Kidney glomerular epithelial cell (primary cell): ENCODE measurements around the gene CACNA1C.
"Not testable (repeated sequence)": the region's sequence is repeated elsewhere in the genome, so short reads cannot be mapped to it uniquely, and the experiment has no call there.

Source experiments
- DNase-seq: peaks from one replicate; lab custom pipeline; 2025; lab: John Stamatoyannopoulos, UW

The CACNA1C gene

DNA sequence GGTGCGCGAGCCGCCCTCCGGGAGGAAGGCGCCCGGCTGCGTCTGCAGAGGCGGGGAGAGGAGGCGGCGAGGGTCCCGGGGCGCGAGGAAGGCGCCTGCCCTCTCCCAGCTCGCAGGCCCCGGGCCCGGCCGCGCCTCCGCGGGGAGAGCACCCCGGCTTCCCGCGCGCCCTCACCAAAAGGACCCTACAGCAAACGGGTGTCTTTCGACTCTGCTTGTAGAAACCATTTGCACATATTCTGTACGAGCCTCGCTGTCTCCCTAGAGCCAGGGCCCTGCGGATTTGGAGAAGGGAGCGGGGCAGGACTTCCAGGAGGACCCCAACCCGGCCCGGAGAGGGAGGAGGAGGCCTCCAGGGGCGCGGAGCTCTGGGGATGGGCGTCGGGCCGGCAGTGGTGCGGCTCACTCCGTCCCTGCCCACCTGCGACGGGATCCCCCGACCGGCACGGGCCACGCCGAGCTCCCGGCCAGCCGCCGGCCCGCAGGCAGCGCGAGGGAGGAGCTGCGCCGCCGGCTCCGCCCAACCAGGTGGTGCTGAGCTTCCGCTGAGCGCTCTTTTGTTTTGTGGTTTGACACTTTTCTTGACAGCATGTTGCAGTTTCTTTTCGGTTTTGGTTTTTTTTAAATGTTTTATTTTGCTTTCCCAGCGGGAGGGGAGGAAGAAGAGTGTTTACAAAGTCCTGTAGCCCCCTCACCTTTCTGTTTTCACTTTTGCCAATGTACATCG is 638.7 kb downstream of the CACNA1C start:
- DNase-seq, result no peak

DNA sequence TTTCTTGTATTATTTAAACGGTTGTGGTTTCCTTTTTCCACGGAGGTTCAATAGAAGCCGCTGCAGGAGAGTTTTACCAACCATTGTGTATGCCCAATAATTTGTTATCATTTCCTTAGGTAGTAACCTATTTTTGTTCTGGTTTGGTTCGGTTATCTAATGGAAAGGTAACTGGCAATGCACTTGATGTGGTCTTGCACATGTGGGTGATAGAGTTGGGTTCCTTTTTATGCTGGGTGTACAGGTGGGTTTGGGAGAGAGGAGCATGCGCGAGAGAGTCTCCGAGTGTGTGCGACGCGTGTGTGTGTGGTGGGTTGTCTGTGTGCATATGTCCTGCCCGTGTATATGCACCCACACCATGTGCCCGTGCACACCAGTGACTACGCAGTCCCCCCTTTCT is 639.3 kb downstream of the CACNA1C start:
- DNase-seq, result no peak

DNA sequence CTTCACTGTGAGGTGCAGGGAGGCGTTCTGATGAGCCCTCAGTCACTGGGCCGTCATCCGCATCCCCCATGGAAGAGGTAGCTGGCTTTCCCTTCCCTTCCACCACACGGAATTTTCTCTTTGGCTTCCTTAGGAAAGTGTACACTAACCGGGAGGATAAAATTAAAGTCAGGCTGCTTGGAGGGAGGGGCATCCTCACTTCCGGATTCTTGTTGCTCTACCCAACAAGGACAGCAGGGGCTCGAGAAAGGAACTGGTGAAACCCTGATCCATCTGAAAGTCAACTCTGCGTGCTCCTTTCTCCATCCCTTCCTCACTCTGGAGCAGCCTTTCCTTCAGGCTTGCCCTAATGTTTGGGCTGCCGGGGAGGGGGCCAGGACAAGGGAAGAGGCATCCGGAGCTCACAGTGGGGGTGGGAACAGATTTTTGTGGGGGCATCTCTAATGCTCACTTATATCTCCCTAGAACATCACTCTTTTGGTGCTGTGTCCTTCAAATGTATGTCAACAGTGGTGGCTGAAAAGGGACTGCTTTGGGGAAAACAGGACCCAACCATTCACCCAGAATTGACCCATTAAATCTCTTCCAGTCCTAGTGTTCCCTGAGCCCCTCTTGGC is 640.6 kb downstream of the CACNA1C start:
- no peak for DNase-seq

DNA sequence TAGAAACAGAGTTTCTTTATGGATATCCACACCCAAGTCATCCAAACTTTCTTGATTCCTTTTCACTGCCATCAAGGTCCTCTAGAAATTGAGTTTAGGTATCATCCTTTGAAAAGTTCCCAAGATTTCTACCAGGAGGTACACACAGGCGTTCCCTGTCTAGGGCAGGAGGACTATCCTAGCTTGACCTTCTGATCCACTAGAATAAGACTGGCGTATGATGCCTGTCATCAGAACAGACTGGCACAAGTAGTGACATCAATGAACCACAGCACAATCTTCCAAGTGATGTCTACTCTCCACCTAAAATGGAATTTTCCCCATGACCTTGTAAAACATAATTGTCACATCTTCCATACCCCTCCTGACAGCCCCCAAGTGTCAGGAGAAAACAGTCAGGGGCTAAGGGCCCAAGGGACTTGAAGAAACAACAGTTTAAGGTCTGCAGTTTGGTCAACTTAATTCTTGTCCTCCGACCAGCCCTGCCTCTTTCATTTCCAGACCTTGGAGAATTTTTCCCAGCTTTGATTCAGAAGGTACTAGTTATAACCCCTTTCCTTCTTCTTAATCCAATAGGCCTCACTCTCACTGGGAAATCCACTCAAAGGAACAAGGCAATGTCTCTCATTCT is 641.3 kb downstream of the CACNA1C start:
- DNase-seq, result no peak

DNA sequence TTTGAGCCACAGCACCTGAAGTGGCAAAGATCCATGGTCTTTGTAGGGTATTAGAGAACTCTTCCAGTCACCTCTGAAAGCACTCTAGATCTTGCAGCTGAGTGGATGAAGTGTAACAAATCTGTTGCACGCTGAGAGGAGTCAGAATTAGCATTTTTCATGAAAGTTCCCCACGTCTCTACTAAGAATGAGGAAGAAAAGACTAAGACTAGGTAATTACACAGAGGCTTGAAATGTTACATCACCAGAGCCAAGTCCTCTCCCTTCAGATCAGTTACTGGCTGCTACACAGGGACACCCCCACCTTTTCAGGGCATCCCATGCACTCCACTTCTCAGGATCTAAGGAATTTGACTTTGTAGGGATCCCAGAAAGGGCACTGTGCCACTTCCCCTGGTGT is 643.3 kb downstream of the CACNA1C start:
- no peak for DNase-seq

DNA sequence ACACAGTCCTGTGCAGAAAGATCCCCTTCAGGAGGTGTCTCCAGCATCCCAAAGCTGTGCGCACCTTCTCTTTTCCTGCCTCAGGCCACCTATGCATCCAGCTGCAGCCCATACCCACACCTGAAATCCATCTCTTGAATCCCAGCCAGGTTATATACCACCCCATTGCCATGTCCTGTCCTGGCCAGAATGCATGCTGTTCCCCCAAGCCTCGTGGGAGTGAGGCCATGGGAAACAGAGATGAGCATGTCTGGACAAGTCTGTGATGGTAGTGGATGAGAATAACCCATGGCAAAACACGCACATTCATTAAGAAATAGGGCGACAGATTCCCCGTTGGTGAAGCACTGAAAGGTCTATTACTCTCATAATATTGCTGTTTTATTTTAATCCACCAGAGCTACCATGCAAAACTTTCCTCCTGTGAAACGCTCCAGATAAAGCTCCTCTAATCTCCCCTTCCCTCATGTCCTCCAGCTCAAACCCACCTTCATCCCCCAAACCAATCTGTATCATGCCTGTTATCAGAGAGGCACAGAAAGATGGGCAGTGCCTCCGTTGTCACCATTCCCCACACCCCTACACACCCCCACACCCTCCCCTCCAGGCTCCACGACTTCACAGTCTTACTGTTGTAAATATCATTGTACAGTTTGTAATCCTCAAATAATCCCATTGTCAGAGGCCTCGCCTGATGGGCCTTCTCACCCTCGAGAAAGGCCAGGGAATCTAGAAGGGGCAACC is 644.4 kb downstream of the CACNA1C start:
- DNase-seq, result no peak

DNA sequence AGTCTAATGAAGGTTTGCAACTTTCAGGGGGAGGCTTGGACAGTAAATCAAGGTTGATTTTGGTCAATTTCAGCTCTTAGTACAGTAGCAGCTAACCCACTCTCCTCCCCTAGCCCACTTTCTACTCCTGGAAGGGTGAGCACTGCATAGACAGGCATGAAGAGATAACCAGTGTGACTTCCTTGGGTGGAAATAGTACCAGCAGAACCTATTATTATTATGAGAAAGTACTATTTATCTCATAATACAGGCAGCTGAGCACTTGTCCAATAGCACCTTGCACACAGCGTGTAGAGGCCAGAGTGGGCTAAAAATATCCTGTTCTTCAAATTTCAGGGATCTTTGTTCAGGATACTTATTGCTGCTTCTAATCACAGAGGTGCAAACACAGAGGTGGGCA is 645.8 kb downstream of the CACNA1C start:
- no peak for DNase-seq

DNA sequence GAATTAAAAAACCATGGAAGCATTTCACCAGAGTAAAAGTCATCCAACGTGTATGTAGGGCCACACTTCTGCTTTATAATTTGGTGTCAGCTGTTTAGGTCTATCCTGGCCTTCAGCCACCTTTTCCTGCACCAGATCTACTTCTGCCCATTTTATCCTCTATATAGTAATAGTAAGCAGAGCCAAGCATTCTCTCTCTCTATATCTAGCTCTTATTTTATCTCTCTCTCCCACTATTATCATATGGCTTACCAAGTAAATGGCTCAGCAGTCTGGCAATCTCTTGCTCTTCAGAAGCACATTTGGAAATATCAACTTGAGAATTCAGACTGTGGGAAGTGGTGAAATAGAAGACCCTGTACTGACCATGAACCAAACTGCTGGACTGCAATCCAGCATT is 657.9 kb downstream of the CACNA1C start:
- no peak for DNase-seq

DNA sequence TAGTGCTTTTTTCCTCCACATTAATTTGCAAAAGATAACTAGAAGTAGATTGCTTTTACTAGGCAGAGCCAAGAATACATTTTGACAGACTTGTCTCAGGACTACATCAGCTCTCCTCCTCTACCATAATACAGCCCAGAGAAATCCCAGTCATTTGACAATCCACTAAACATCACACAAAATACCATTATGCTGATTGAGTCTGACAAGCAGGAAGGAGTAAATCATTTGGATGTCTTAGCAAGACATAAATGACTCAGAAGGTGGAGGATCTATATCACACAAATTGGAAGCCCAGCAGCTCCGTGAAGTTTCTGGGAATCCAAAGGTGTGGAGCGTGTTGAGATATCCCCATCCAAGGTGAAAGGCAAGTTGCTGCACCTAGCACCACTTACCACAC is 666.6 kb downstream of the CACNA1C start:
- no peak for DNase-seq

DNA sequence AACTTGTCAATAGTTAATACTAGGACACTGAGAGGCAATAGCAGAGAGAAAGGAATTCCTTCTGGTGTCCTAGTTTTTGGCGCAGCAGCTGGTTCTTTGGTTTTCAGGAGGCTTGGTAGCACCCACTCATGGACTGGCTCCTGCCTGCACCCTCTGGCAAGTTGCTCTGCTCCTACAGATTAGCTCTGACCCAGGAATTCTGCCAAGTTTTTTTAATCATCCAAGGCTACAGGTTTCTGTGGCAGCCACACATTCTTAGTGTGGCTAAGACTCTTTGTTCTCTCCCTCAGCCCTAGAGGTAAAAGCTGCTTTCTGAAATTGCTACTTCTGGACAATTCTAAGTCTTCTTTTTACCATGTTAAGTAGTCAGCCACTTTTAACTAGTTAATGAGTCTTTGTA is 670.0 kb downstream of the CACNA1C start:
- DNase-seq, result no peak

DNA sequence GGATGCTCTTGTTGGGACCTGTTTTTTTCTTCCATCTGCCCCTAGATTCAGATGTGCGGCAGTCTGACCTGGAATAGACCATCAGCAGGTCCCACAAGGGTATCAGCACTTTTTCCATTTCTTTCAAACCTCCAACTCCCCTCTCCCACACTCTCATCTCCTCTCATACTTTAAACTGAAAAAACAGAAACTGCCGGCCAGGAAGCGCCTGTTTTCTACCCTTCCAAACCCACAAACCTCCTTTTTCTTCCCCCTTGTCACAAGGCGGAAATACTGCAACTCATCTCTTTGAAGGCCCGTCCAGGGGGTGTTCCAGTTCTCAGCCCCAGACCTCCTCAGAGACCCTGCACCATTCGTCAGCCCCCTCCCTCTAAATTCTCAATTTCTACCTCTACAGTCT is 679.5 kb downstream of the CACNA1C start:
- DNase-seq, result no peak

DNA sequence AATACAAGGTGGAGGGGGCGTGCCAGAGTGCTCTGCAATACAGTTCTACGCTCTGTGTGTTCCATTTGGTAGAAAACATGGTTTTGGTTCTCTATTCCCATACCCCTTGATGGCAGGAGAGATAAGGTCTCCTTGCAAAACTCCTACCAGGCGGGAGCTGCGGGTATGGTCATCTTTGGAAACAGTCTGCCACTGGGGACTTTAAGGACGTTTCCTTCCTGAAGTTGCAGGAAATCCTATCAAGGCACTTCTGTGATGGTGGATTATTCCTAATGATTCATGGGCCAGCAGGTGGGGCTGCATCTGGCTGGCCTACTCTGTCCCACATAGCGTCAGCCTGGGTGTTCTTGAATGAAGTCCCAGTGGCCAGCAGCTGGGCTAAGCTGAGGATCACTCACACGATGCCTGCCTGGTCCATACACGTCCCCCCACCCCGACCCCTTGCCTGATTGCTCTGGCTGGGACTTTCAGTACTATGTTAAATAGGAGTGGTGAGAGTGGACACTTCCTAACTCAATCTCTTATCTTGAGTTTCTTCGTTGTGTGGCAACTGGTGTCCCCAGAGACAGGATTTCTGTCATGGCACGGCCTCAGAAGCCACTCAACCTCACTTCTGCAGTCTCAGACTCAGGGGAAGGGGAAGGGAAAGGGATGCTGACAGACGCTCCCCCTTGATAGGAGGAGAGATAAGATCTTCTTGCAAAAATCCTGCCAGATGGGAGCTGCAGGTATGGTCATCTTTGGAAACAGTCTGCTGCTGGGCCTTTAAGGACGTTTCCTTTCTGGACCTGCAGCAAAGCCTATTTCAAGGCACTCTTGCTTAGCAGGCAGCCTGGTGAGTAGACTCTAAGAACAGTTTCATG is 680.9 kb downstream of the CACNA1C start:
- no peak for DNase-seq

DNA sequence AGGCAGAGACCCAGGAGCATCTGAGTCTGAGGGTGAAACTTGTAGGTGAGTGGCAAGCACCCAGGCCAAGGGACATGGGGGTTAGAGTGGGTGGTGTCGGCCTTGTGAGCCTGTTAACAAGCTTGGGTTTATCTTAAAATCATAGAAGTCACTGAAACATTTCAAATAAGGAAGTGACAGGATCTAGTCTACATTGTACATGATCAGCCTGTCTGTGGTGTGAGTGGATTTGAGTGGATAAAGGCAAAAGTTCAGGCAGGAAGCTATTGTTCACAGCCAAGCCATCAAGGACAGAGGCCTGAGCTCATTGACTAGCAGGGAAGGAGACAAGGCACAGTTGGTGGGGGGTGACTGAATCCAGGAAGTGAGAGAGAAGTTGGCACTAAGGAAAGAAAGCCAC is 682.6 kb downstream of the CACNA1C start:
- DNase-seq, result no peak

DNA sequence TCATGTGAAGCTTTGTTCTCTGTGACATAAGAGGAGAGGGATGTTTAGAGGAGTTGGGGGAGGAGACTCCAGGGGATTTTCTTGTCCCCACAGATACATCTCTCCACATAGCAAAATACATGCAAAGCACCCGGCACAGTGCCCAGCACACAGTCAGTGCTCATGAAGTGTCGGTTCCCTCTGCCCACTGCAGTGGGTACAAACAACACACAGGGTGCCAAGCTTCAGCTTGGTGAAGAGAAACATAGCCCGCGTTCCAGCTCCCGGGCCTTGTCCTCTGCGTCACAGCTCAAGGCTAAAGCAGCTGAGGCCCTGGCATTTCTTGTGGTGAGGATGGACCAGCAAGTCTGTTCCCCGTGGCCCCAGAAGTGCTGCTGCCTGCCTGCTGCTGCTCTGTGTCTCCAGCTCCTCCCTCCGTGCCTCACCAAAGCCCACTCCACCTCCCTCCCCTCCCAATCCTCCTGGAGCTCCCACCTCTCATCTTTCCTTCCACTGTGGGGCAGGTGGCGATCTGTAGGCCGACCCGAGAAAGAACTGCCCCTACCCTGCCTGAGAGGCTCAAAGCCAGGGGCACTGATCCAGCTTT is 685.0 kb downstream of the CACNA1C start:
- no peak for DNase-seq

DNA sequence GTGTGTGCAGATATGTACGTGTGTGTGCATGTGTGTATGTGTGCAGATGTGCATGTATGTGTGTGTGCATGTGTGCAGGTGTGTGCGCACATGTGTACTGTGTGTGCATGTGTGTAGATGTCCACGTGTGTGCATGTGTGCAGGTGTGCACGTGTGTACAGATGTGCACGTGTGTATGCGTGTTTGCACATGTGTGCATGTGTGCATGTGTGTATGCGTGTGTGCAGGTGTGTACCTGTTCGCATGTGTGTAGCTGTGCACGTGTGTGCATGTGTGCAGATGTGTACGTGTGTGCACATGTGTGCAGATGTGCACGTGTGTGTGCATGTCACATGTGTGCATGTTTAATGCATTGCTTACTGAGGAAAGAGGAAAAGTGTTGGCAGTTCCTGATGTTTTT is 686.3 kb downstream of the CACNA1C start:
- DNase-seq, result no peak

DNA sequence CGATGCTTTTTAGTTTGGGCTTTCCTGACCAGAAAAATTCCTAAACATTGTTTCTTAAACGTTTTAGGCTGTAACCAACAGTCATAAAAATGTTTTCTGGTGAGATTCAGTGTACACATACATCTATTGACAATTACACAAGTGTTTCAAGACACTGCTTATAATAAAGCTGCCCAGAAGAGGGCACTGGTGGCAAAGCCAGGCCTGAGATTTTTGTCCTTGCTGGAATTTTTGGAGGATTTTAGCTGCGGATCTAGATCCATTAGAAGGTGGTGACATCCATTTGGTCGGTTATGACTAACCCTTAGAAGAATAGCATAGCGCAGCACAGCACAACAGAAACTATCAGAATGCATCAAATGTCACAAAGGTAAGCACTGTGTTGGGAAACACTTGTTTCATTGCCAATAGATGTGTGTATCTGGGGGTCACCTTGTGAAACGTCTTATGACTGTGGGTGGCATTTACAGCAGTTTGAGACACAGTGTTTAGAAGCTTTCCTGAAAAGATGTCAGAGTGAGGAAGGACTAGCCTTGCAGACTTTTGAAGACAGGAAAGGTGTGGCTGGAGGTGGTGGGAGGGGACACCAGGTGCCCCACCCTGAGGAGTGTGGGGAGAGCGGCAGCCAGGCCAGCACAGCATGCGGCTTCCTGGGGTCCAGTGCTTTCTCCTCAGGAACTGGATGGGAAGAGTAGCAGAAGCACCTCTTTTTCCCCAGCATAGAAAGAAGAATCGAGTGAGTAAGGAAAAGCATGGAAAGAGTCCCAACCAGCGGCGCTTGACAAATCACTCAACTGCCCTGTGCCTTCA is 687.2 kb downstream of the CACNA1C start:
- no peak for DNase-seq

DNA sequence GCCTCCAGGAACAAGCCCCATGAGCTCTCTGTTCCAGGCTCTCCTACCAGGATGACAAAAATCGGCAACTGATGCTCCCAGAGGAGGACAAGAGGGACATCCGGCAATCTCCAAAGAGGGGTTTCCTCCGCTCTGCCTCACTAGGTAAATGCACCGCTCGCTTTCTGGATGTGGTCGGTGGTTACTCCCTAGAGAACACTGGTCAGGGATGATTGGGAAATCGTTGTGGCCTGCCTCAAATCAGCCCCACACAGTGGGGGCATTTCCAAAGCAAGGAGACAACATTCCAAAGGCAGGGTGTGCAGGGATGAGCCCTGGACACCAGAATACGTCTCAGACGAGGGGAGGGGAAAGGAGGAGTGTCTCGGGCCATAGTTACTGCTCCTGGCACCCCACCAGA is 689.2 kb downstream of the CACNA1C start:
- not testable (repeated sequence) for DNase-seq

DNA sequence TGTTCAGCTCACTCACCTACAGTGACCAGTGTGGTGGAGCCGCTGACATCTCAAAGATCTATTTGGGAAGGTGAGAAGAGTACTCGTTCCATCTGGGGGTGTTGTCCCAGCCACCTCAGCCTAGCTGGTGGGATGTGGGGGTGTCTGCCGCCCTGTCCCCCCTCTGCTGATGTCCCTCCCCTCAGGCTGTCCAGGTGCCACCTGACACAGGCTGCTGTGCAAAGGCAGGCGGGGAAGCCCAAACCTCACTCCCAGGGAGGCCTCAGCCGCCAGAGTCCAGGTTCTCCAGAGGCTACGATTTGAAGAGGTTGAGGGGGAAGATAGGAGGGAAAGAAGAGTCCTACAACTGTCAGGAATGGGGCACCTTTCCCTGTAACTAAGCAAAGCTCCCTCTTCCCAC is 690.7 kb downstream of the CACNA1C start:
- DNase-seq, result no peak

DNA sequence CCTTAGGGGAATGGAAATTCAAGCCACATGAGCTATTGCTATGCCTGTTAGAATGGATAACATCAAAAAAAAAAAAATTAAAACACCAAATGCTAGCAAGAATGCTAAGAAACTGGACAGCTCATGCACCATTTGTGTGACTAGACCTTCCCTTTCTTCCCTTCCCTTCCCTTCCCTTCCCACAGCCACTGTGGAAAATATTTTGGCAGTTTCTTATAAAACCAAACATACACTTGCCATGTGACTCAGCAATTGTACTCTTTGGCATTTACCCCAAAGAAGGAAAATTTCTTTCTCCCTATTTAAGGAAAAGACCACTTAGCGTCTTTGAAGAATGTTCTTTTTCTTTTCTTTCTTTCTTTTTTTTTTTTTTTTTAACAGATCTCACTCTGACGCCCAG is 692.9 kb downstream of the CACNA1C start:
- DNase-seq, result no peak
